Measurements from ENCODE around the gene PALM3.

Gene PALM3

GRCh38 chr19:14058182-14059092 lies 3.4 kb downstream of the PALM3 start:
- no peak overlapping the region for H3K4me3 ChIP-seq (ENCODE audit: low read length)
- no peak for TF ChIP-seq CTCF (conservative IDR thresholded peaks at IDR 0.05; ENCODE audit: low read depth, low read length)
- no peak for DNase-seq (ENCODE audit: low read depth)

GRCh38 chr19:14056741-14057356 lies 5.0 kb downstream of the PALM3 start:
- no peak for TF ChIP-seq CTCF (conservative IDR thresholded peaks at IDR 0.05; ENCODE audit: low read depth, low read length)
- no peak overlapping the region for H3K4me3 ChIP-seq (ENCODE audit: low read length)
- DNase-seq (ENCODE audit: low read depth), result no peak

GRCh38 chr19:14056069-14056666 lies 5.7 kb downstream of the PALM3 start:
- no peak for TF ChIP-seq CTCF (conservative IDR thresholded peaks at IDR 0.05; ENCODE audit: low read depth, low read length)
- no peak overlapping the region for H3K4me3 ChIP-seq (ENCODE audit: low read length)
- no peak for DNase-seq (ENCODE audit: low read depth)

DNA sequence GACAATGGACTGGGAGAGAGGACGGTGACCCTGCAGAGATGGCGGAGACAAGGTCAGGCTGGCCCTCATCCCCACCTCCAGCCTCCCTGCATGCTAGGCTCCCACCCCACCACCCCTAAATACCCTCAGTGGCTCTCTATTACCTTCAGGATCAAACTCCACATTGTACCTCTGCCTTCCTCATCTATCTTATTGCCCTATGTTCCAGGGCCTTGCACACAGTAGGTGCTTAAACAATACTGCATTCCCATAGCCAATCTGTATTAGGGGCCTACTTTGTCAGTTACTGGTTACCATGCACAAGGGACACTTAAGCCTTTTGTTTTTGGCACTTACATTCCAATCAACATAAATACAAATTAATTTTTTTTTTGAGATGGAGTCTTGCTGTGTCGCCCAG lies 6.5 kb downstream of the PALM3 start:
- no peak for TF ChIP-seq CTCF (conservative IDR thresholded peaks at IDR 0.05; ENCODE audit: low read depth, low read length)
- H3K4me3 ChIP-seq (ENCODE audit: low read length), result no peak overlapping the region
- no peak for DNase-seq (ENCODE audit: low read depth)

GRCh38 chr19:14054721-14055120 lies 7.2 kb downstream of the PALM3 start:
- TF ChIP-seq CTCF (conservative IDR thresholded peaks at IDR 0.05; ENCODE audit: low read depth, low read length), result no peak
- H3K4me3 ChIP-seq (ENCODE audit: low read length), result no peak overlapping the region
- DNase-seq (ENCODE audit: low read depth), result no peak

DNA sequence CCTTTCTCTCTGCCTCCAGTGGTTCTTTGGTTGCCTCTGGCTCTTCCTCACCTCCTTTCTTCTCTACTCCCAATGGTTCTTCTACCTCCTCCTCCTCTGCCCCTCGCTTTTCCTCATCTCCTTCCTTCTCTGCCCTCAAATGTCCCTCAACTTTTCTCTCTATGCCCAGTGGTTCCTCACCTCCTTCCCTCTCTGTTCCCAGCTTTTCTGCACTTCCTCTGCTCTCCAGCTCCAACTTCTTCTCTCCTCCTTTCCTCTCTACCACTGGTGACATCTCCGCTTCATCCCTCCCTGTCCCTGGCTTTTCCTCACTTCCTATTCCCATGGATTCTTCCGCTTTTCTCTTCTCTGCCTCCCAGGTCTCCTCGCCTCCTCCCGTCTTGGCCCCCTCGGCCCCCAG lies 7.8 kb downstream of the PALM3 start:
- TF ChIP-seq CTCF (conservative IDR thresholded peaks at IDR 0.05; ENCODE audit: low read depth, low read length), result no peak
- no peak for DNase-seq (ENCODE audit: low read depth)

More for the DNA sequence above, 7.8 kb downstream of the PALM3 start:
- no peak overlapping the region for H3K4me3 ChIP-seq (ENCODE audit: low read length)

Measured in retinal pigment epithelial cell (primary cell).